GM18498 (cell line): Measurements from ENCODE around the gene RDH14.
A peak's percentile ranks its signal among the peaks of the same experiment; 100 is the strongest.

Source experiments
- ATAC-seq: cut with Tn5 transposase; IDR thresholded peaks from one replicate; pipeline ENCODE4 v1.9.1; 2021; ENCODE audit warnings: mild to moderate bottlenecking, moderate library complexity; ENCODE audit not compliant: unreplicated experiment

The RDH14 gene

DNA sequence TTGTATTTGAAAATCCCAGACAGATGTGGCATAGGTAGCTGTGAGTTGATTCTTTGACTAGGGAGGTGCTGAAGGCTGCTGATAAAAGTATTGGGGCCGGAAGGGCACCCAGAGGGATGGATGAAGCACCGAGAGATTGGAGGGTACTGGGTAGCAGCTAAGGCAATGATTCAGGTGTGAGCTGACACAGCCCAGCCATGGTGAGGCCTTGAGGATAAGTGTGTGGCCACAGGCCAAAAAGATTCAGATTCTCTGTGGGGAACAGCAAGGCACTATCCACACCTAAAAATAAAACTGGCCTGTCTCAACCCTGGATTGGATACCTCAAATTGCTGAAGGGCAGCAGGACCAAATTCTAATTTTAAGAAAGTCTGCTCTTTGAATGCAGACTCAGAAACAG, 35.2 kb downstream of the RDH14 start:
- ATAC-seq, result no peak

DNA sequence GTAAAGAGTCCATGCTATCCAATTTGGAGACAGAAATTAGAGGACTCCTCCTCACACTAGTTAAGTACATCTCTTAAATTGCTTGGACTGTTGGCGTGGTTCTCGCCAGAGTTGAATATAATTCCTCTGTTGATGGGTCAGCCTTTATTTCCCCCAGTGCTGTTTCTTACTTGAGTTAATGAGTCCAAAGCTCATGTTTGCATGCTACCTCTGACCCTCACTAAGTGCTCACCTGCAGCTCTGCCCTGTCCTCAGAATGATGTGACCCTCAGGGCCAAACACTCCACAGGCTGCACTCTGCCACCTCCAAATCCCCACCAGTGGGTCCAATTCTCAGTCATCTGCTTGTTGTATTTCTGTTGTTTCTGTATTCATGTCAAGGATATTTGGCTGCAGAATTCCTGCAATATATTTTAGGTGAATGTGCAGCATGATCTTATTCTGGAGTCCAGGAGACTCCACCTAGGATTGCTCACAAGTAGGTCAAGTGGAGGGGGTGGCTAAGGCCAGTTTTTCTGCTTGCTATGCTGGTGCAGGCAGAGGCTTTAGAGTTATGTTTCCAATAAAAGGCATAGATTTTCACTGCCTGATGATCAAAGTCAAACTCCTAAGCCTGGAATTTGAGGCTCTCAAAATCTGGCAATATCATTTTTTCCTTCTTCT, 37.8 kb downstream of the RDH14 start:
- ATAC-seq, result no peak

DNA sequence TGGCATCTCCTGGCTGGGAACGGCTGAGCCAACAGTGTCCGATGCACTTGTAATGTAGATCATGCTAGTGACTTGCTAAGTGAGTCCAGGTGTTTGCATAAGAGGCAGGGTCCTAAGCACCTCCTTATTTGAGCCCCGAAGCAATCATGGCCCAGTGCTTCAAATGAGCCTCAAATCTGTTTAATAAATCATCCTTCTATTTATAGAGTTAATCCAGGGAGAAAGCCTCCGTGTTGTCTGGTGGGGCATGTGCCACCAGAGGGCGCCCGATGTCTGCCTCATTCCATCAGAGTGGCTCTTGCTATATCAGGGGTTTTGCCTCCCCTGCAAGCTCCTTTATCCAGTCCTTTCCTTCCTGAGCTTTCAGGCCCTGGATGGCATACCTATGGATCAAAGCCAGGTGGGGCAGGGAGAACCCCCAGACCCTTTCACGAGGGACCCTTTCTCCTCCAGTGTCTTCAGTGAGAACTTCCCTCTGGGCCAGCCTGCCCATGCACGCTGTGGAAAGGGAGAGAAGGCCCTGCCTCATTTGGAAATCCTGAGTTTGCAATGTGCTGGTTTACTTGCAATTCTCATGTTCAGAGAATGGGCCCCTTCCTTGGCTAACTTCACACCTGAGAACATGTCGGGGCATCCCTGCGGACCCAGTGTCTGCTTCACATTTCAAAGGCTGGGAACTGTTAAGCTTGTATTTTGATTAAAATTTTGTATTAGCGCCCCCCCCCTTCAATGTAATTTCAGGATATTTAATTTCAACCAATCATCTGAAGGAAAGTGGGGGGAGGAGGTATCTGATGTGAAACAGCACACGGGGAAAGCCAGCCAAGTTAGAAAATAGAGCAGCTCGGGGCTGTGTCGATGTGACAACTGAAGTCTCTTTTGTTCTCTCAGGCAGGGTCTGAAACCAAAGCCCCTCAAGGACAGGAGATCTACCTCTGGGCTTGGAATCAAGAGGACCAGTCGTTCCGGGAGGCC, 39.7 kb downstream of the RDH14 start:
- ATAC-seq, result peak; percentile 87

GRCh38 chr2:18519914-18520450, 40.5 kb downstream of the RDH14 start:
- no peak for ATAC-seq

DNA sequence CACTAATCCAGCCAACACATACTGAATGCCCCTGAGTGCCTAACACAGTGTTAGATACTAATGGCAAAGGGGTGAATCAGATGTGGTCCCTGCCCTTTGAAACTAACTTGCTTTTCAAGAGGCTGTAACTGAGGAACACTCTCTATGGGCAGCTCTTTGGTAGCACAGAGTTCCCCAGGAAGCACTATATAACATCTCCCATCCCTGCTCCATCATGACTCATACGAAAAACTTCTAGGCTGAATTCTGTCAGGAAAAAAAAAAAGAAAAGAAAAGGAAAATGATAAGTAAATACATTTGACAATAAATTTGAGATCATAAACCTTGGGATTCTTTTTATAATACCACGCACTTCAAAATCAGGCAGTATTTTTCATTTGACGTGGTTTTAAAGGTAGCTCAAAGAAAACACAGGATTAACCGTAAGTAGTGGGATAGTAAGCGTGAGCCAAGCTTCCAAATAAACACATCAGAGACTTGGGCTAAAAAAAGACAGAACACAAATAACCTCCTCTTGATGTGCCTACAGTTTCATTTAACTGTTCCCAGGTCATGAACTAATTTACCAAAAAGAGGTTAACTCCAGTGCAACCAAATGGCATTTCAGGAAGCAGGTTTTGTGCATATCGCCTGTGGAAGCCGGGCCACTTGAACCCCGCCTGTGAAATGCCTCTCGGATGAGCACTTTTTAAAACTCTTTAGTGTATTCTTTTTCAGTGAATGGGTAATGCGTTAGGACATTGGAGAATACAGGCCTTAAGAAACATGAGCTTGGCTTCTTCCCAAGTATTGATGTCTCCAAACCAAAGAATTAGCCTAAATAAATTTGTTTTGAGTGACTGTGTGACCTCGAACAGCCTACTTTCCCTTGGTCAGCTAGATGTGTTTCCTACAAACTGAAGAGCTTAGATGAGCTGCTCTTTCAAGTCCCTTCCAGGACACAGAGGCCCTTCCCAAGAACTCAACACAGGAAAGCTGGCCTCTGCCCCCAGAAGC, 42.0 kb downstream of the RDH14 start:
- no peak for ATAC-seq

- ATAC-seq, result no peak
Measured at GRCh38 chr2:18517386-18517785, 43.1 kb downstream of the RDH14 start.

- ATAC-seq, result no peak
Measured at GRCh38 chr2:18516112-18516511, 44.3 kb downstream of the RDH14 start.

DNA sequence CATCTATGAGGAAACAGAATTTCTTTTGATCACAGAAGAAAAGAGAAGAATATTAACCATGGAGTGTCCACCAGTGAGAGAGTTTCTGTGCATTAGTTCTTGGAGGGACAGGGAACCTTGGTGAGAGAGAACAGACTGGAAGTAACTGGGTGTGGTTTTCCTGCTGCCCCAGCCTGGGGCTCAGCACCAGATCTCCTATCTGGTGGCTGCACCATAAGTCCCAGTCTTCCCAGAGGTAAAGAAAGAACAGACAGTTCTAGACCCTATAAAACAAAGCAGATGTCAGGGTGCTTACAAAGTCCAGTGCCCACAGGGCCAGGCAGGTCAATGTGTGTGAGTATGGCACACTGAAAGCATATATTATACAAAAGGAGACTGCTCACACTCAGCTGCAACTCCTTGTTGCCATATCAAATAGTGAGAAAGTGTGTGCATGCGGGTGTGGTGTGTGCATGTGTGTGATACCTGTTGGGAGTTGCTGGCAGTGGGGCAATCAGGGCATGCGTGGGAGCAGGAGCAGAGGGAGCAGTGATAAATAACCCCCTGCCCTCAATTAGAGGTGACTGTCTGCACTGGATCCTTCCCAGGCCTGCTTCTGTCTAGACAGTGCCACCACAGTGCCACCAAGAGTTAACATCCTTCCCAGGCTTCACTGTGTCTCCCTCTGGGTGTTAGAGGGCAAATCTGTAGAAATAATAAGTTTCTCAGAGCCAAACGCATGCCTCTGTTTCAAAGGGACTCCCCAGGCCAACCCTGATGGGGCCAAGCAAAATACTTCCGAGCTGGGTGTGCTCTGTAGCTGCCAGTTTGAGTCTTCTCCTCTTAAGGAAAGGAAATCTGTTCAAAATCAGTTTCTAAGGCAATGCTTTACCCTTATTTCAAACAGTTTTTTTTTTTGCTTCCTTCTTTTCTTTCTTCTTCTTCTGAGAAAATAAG, 45.7 kb downstream of the RDH14 start:
- no peak for ATAC-seq

DNA sequence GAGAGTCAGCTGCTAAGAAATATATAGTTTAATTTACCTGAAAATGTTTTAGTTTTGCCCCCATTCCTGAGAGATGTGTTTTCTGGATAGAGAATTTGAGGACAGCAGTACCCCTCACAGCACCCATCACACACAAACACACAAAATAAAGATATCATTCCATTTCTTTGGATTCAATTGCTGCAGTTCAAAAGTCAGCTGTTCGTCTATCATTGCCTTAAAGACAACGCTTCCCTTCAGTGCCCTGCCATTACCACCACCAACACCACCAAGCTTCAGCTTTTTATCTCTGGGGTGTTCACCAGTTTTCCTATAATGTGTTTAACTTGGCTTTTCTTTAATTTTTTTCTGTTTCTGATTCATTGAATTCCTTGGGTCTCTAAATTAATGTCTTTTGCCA, 49.7 kb downstream of the RDH14 start:
- ATAC-seq, result no peak

GRCh38 chr2:18506883-18507509, 53.5 kb downstream of the RDH14 start:
- no peak for ATAC-seq

- no peak for ATAC-seq
Measured at GRCh38 chr2:18505703-18506341, 54.6 kb downstream of the RDH14 start.
